GM21381 (cell line): ENCODE results near the gene CEP170.

Experiments
- ATAC-seq: cut with Tn5 transposase; IDR thresholded peaks from one replicate; pipeline ENCODE4 v1.9.1; 2021; ENCODE audit warnings: mild to moderate bottlenecking, moderate library complexity; ENCODE audit not compliant: unreplicated experiment

Gene CEP170

DNA sequence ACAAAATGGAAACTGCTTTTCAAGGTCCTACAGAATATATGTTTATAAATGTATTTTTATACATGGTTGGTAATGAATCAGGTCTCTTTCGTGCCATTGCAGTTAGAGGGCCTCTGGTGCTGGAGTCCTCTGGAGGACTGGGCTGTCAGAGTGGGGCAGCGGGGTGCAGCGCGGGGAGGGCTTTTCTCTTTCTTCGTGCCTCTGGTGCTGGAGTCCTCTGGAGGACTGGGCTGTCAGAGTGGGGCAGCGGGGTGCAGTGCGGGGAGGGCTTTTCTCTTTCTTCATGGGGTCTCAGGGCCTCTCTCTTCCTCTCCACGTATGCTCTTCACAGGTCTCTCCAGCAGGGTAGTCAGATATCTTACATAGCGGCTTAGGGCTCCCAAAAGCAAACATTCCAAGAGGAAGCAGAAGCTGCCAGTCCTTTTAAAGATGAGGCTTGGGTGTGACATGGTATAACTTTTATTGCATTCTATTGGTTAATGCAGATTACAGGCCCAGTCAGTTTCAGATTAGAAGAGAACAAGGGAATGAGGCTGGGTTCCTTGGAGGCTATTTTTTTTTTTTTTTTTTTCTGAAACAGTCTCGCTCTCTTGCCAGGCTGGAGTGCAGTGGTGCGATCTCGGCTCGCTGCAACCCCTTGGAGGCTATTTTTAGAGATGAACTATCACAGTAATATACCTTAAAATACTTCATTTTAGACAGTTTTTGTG, 13.8 kb upstream of the CEP170 start:
- ATAC-seq: peak; percentile 15

DNA sequence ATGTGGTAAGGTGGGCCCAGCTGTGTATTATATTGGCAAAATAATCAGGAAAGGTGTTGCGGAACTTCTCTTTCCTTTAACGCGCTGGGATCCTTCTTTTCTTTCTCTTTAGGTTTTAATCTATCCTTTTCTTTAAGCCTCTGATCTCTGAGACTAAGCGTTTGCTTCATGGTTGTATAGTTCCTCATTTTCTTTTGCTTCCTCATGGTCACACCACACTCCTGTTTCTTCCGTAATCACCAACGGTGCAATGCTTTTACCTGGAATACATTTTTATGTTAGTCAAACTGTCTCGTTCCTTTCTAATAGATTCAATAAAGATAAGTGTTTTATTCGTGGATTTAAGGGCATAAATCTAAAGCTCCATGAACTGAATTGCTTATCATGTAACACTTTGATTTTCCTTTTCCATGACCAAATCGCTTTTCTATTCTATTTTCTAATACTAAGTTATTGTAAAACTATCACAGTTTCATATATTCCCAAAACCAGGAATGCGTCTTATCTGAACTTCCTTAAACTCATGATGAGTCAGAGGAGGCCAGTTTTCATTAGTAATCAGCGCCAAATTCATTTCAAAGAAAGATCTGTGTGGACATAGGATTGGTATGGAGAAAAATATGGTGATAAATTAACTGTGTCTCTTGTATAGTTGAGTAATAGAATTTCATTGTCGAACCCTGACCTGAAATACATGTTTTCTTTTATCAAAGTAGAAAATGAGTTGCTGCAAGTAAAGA, 13.0 kb upstream of the CEP170 start:
- ATAC-seq: no peak

DNA sequence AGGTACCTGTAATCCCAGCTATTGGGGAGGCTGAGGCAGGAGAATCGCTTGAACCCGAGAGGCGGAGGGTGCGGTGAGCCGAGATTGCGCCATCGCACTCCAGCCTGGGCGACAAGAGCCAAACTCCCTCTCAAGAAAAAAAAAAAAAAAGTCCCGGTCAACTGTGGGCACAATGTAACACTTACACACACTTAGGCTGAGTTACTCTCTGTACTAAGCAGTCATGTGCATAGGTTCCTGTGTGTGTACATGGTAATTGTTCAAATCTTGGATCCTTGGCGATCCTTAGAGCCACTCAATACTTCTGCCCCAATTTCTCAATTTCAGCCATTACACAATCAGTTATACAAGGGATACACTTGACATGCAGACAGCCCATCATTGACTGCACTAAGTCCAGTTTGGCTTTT, 12.4 kb upstream of the CEP170 start:
- ATAC-seq: no peak

DNA sequence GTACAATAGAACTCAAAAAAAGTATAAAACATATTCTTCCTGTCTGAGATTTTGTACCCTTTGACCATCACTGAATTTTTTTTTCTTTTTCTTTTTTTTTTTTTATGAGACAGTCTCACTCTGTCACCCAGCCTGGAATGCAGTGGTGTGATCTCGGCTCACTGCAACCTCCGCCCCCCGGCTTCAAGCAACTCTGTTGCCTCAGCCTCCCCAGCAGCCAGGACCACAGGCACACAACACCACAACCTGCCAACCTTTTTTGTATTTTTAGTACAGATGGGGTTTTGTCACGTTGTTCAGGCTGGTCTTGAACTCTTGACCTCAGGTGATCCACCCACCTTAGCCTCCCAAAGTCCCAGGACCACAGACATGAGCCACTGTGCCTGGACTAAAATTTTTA, 11.2 kb upstream of the CEP170 start:
- ATAC-seq: no peak

DNA sequence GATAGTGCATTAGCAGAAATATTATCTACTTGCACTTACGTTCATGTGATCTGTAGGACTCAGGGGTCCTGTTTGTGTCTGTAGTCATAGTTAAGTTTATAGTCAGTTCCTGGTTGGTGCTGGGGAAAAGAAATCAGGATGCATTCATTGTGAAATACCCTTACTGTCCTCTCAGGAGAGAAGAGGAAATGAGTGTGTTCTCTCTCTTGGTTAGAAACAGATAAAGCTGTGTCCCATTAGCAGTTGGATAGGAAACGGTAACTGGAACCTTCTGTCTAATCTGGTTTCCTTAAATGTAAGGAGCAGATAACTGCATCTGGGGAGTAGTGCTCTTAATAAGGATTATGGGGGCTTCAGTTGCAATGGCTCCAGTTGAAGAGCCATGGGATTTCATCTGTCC, 9.6 kb upstream of the CEP170 start:
- ATAC-seq: no peak

DNA sequence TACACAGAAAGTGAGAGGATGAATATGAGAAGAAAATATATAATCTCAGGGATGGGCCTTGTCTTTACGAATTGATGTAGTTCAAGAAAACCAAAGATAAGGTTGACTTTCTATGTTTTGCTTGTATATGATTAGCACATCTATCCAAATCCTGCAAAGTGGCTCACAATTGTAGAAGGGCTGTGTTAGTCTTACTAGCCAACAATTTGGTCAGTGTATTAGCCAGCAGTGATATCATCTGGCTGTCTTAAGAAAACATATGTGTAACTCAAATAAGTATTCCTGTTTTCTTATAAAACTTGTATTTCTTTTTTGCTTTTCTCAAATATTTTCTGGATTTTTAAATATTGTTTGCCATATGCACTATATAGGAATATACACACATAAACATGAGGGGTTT, 6.3 kb upstream of the CEP170 start:
- ATAC-seq: no peak

DNA sequence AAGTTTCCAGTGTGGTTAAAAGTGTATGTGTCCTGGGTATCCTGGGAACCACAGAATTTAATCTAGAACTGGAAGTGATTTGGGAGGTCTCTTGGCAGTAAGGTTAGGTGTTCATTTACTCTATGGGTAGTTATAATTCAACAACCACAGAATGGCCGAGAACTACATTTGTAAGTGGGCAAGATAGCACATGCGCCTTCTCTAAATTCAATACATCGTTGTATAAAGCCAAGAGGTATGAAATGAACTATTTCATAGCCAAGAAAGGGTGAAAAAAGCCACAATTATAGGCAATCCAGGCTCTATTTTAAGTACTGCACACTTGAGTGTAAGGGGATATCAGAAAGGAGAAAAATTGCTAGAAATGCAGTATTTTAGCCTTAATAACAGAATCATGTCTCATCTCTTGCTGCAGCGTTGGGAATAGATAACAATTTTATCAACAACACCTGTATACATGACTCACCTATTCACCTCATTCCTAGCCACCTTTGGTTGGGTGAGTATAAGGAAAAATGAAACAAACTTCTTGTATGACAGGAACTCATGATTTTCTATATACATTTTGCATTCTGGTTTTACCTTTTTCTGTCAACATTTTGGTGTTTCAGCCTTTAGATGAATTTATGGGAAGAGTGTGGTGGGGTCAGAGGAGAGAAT, 5.3 kb upstream of the CEP170 start:
- ATAC-seq: no peak

DNA sequence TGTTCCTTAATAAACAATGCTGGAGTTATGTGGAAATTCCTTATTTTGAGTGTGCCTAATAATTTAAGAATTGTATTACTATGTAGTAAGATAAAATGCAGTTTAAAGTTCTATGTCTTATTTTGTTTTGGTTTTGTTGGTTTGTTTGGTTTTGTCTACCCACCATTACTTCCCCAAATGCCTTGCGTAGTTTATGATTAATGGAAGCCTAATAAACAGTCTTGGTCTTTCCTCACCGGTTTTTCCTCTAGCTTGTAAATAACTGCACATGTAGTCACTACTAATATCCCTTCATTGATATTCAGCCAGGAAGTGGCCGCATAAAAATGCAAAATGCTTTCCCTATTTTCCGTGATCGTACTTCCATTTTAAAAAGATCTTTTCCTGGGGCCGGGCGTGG, 3.6 kb upstream of the CEP170 start:
- ATAC-seq: no peak

DNA sequence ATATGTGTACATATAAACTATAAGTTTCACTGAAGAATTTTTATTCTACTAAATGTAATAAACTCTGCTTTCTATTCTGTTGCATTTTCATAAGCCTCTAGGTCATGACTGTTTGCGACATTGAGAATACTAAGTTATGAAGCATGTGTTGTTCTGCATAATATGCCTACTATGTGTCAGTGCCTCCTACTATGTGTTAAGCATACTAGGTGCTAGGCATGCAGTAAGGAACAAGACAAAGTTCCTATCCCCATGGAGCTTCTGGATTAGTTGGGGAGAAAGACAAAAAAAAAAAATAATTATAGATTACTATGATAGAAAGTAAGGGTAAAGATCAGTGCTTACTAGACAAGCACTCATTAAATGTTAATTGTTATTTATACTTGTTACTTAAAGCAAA, 2.1 kb upstream of the CEP170 start:
- ATAC-seq: no peak

DNA sequence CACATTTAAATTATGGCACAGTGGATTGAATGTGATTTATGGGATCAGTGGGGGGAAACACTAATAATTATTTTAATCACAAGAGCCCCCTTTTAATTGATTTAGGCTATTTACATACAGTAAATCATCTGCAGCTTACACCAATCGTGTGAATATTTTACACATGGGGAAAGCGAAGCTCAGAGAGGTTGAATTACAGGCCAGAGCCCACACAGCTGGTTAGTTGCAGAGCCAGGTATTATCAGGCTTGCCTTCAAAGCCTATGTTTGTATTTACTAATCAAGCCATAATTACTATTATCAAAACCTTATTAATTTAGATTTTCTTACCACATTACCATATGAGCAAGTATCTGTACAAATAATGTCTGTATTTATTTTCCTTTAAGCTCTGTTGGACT, 1.5 kb upstream of the CEP170 start:
- no peak for ATAC-seq

DNA sequence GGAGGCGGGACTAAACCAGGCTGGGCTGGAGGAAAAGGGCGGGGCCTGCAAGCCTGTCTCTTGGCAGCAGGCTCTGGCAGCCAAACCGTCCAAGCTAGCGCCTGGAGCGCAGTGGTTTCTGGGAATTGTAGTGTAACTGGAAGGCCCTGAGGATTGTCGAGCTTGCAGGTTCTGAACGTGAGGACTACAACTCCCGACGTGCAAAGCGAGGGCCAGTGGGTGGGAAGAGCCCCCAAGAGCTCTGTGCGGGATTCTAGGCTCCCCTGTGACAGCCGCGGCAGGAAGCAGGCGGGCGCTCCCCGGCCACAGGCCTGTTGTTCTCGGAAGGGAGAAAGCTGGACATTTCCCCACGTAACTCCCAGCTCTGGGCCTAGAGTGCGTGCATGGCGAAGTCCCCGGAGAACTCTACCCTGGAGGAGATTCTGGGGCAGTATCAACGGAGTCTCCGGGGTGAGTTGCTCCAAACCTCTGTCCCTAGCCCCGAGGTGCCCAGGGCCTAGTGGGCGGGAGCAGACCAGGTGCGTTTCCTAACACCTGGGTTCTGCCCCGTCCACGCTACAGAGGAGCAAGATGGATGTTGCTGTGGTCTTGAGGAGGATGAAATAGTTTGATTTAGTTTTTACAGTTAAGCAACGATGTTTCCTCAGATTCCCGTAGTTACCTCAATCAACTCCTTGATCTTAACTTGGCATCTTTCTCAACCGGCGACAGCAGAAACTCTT, 871 bp upstream of the CEP170 start, which contains the start of gene SDCCAG8:
TSS of gene SDCCAG8 (plus strand) at position 251 of the 722 bp plus-strand sequence. CDS start at position 384, 133 bp downstream.
- ATAC-seq: peak; percentile 68

DNA sequence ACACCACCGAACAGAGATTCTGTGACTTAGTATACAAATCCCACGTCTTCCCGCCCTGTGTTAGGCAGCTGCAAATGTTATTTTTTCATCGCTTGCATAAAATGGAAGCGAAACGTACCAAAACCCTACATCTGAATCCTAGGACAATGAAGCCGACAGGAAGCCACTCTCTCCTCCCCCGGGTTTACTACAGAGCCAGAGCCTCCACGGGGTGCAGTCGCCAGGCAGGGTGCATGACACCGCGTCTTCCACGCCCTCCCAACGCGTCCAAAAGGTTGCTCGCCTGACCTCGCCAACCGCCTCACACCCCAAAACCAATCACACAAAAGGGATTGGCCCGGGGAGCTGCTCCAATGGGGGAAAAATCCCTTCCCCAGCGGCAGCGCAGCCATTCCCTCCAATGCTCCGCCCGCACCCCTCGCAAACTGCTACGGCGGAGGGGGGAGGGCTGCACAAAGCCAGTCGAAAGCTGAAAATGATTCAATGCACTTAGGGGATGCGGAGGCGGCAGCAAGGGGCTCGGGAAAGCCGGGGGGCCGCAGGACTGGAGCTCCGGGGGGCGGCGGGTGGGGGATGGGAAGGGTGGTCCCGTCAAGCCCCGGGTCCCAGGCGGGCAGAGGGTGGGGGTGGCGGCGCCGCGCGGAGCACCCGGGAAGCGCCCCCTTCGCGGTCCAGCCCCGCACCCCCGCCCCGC, 701 bp downstream of the CEP170 start:
- ATAC-seq: peak; percentile 15

DNA sequence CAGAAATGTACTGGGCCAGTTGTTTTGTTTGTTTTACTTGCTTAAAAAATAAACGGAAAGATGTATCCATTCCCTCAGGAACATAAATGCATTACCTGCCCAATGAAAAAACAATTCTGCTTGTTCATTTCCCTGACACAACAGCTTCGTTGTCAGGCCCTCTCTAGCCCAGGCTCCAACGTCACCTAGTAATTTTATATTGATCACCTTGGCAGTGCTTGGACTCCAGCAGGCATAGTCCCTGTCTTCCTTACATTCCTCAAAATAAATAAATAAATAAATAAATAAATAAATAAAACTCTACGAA, 1.2 kb downstream of the CEP170 start:
- ATAC-seq: no peak

DNA sequence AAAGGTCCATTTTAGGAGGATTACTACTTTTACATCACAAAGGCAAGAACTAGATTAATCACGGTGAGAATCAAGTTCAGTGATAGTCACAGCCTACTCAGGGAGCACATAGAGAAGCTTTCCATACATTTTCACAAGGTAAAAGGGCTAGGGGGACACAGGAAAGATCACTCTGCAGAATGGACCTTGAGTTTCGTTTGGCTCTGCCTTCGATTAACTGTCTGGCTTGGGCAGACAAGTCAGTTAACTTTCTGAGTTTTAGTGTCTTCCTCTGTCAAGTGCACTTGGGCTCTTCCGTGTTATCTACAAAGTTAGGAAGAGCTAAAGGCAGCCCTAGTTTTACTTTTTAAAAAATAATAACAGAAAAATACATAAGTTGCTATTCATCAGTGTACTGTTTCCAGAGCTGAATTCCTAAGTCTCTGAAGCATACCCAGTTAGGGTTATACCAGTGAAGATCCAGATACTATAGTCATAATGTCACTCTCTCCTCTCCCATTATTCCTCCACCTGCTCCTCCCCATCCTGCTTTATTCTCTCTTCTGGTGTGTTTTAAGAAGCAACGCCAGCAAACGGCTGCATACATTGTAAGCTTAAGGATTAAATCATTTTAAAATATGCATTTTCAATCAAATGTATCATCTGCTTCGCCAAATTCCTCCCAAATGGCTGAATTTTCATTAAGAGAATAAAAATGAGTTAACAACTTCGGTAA, 1.7 kb downstream of the CEP170 start:
- ATAC-seq: no peak

DNA sequence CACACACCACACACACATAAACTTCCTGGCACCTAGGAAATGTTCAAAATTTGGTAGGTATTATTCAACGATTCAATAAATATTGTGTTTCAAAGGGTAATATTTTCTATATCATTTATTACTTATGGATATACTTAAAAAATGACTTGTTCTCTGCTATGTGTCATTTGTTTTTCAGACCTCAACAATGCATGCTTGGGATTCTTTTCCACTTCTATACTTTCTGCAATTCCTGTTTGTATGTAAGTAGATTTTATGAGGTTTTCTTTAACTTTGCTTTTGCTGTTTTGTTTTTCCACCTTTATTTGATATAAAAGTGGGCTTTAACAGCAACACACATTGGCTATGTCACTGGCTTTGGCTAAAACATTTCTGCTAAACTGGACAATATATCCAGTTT, 3.5 kb downstream of the CEP170 start:
- no peak for ATAC-seq

DNA sequence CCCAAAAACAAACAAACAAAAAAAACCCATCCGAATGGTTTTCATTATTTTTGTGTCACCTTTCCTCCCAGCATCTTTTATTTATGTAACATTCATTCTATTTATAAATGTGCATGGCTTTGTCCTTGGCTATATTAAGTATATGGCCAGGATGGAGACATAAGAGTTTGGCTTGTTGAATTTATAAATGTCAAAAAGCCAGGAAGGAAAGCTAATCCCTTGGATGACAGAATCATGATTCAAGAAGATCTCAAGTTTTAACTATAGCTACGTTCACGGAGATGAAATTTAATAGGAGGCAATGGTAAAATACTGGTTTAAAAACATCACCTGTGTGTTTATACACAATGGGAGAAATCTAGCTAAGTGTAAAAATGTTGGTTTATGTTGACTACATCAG, 5.0 kb downstream of the CEP170 start:
- no peak for ATAC-seq

DNA sequence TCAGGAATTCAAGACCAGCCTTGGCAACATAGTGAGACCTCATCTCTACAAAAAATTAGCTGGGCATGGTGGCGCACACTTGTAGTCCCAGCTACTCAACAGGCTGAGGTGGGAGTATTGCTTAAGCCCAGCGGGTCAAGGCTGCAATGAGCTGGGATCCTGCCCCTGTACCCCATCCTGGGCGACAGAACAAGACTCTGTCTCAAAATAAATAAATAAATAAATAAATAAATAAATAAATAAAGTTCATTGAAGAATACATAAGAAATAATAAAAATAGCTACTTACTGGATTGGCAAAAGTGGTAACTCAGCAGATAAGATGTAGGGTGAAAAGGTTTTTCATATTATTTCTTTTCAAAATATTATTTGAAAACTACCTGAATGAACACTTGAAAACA, 5.9 kb downstream of the CEP170 start:
- no peak for ATAC-seq

DNA sequence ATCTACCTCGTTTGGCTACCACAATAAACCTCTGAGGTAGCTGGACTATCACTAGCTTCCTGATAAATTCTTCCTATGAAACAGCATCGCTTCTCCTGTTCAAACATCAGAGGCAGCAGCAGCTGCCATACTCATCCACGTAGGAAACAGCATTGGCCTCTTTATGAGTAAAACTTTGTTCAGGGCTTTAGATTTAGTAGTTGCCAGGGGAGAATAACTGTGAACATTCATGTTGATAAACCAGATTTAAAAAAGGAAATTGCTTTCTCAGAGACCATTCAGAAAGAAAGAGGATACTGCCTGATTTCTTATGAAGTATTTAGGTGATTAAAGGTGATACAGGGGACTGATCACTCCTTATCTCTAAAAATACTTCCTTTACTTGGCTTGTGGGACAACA, 7.2 kb downstream of the CEP170 start:
- ATAC-seq: no peak

DNA sequence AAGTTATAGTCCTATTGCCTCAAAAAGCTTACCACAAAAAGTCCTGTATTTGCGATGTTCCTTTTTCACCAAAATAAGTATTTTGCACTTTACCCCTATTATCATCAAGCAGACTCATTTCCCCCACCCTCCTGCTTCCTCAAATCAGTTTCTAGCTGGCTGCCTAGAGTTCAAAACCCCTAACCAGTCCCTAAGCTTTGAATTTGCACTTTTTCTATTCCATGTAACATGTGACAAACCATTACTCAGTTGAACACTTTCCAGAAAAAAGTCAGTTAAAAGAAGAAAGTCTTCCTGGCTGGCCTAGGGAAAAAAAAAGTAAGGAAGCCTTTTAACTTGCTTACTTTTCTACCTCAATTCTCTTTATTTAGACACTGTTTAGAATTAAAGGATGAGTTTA, 8.2 kb downstream of the CEP170 start:
- no peak for ATAC-seq

DNA sequence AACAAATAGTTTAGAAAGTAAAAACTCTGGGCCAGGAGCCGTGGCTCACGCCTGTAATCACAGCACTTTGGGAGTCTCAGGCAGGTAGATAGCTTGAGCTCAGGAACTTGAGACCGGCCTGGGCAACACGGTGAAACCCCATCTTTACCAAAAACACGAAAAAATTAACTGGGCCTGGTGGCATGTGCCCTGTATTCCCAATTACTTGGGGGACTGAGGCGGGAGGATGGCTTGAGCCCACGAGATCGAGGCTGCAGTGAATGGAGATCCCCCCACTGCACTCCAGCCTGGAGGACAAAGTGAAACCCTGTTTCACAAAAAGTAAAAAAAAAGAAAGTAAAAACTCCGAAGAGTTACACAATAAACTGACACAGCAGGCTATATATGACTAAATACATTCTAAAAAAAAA, 10.6 kb downstream of the CEP170 start:
- ATAC-seq: no peak
